CD4-positive, alpha-beta T cell treated with Interleukin-10 for 1 hour (primary cell): ENCODE measurements around the gene ARHGAP22.

Source experiments
- DNase-seq: peaks from one replicate; pipeline ENCODE4 v3.0.0-alpha.2; 2020

ARHGAP22 gene

DNA sequence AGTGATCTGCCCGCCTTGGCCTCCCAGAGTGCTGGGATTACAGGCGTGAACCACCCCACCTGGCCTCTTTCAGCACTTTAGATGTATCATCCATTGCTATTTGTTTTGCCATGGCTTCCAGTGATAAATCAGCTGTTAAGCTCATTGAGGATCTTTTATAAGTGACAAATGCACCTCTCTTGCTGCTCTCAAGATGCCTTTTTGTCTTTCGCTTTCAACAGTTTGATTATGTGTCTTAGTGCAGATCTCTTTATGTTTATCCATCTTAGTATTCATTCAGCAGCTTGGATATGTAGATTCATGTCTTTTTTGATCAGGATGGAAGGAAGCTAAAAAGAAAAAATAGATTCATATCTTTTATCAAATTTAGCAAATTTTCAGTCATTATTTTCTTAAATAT lies 192.8 kb downstream of the ARHGAP22 start:
- DNase-seq = no peak

DNA sequence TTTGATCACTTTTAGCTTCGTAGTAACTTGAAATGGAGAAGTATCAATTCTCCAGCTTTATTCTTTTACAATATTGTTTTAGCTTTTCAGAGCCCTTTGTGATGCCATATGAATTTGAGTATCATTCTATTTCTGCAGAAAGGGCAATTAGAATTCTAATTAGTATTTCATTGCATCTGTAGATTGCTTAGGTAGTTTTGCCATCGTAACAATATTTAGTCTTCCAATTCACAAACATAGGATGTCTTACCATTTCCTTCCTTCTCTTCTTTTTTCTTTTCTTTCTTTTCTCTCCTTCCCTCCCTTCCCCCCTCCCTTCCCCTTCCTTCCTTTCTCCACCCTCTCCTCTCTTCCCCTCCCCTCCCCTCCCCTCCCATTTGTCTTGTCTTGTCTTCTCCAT lies 193.4 kb downstream of the ARHGAP22 start:
- DNase-seq = no peak

DNA sequence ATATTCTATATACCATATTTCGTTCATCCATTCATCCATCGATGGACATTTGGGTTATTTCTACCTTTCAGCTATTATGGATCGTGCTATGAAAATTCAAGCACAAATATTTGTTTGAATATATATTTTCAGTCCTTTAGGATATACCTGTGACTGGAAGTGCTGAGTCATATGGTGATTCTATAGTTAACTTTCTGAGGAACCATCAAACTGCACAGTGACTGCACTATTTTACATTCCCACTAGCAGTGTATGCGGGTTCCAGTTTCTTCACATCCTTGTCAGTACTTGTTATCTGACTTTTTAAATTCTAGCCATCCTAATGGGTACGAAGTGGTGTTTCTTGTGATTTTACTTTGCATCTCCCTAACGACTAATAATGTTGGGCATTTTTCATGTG lies 194.4 kb downstream of the ARHGAP22 start:
- DNase-seq = no peak

DNA sequence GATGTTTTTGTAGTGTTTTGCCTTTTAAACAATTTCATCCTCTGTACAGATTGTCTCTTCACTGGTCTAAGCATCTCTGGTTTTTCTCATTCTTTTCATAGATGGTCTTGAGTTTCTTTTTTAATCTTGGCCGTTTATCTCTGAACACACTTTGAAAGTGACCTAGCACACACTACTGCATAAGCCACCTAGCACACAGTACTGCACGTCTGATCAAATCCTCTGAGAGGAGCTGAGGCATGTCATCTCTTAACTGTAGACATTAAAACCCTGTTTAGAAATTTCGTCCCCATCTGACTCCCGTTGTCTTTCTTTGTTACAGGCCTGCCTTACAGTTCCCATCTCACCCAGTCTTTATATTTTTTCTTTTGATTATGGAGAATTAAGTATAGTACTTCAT lies 198.2 kb downstream of the ARHGAP22 start:
- DNase-seq = no peak

DNA sequence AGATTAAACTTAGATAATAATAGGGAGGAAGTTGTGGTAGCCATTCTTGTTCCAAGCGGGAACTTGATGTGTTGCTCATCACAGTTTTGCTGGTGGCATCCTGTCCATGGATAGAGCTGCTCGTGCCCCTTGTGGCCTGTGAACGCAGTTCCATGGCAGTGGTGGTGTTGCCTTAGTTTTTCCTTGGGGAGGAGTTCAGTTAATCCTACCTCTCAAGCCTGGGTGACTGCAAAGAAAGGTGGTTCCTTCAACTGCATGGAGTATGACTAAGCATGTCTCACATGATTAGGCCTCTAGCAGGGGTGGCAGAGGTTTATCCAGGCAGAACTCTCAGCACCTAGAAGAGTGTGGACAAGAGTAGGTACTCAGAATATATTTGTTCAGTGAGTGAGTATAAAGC lies 198.7 kb downstream of the ARHGAP22 start:
- no peak for DNase-seq

DNA sequence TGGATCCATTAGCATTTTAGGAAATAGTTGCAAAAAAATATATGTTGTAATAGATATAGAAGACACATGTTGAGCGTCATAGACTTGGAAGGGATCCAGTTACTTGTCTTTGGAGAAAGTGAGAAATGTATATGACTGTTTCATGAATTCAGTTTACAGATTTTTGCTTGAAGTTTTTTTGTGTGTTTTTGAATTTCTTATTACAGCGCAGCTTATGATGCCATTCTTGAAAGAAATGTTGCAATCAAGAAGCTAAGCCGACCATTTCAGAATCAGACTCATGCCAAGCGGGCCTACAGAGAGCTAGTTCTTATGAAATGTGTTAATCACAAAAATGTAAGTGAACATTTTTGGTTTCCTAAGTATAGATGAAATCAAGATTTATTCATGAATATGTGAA lies 200.2 kb downstream of the ARHGAP22 start:
- DNase-seq = no peak

DNA sequence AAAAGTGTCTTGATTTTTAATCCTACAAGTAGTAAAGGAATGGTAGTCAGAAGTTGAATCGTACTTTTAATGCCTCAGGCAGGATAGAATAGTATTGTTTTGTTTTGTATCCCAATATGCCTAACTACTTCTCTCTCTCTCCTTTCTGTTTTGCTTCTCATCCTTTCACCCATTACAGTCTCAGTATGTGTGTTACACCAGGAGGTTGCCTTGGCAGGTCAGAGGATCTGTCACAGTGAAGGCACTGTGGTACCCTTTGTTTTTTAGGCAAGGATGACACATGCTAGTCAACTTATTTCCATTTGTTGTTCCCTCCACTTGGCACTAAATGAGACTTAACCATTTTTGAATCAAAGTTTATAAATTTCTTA lies 204.0 kb downstream of the ARHGAP22 start:
- DNase-seq = no peak

DNA sequence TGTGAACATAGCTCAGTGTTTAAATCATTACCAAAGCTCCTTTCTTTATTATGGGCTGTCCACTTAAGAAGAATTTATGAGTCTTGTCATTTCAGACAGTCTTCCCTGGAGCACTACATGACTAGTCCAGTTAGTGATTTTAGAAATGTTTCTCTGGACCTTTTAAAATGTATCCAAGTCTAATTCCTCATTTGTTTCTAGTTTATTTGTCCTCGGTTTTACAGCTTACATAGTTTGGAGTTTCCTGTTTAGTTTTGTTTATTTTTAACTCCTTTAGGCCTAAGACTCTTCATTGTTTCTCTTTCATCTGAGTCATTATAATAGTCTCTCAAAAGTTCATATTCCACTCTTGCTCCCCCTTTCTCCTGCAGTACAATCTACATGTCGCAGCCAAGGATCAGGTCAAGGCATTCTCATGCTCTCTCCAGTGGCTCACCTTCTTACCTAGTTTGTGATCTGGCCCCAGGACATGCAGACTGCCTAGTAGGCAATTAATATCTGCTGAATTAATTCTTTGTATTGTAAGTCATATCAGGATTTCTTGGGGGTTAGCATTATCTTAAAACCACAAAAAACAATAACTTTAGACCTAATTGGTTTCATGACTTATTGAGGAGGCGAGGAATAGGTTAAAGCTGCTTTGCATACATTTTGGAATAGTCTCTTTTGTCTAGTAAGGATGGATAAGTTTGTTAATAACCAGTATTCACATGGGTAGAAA lies 204.6 kb downstream of the ARHGAP22 start:
- no peak for DNase-seq

DNA sequence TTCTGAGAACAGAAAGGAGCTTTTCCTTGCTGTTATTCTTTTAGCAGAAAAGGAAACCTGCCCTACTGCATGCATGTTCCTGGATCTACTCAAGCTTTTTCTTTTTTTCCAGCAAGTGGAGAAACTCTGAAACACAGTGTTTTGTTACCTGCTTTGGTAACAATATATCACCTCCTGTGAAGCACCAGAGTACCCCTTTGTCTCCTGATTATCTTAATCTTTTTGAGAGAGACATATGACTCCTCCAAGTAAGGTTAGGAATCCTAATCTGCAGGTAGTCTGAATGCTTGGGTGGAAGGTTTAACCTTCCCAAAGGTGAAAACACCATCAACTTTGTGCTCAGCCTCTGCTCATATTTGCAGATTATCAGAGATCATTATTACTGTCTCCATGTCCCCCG lies 205.3 kb downstream of the ARHGAP22 start:
- DNase-seq = no peak

DNA sequence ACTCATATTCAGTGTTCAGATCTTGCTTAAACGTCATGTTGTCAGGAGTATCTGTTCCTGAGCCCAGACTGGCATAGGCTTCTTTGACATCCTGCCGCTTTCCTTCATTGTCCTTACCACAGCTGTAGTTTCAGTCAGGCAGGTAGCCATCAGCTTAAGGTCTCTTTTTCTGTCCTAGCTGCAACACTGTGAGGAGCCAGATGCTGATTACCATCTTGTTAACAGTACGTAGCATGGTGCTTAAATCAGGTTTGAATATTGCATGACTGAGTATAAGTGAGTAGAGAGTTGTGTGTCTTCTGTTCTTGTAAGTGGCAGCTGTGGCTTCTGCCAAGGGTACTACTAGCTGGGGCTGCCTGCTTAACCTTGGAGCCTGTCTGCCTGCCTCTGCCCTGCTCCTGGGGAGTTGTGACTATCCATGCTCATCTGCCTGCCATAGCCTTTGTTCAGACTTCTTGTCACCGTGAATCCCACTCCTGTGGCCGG lies 205.8 kb downstream of the ARHGAP22 start:
- DNase-seq = no peak

DNA sequence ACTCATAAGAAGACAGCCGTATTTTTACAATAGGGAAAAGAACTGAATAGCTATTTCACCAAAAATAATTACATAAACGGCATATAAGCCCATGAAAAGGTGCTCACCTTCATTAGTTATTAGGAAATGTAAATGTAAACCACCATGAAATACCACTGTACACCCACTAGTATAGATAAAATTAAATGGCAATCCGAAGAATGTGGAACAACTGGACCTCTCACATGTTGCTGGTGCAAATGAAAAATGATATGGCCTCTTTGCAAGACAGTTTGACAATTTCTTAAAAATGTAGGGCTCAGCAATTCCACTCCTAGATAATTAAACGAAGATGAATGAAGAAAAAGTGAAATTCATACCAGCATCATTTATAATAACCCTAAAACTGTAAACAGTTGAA lies 206.6 kb downstream of the ARHGAP22 start:
- DNase-seq = no peak
